Stimulated activated CD8-positive, alpha-beta memory T cell treated with anti-CD3 and anti-CD28 coated beads, Interleukin-4, amount 100 ng/mL, for 4 hours (primary cell): ENCODE data around the gene SPINK1.
A peak's percentile ranks its signal among the peaks of the same experiment; 100 is the strongest.
"Not testable (repeated sequence)": the region's sequence is repeated elsewhere in the genome, so short reads cannot be mapped to it uniquely, and the experiment has no call there.

Experiments
- DNase-seq, 2 donors: peaks; one replicate each; pipeline ENCODE4 v3.0.0-alpha.2; 2020; ENCODE audit warnings: low read depth in 2 of 2, low spot score in 1 of 2

The SPINK1 gene

DNA sequence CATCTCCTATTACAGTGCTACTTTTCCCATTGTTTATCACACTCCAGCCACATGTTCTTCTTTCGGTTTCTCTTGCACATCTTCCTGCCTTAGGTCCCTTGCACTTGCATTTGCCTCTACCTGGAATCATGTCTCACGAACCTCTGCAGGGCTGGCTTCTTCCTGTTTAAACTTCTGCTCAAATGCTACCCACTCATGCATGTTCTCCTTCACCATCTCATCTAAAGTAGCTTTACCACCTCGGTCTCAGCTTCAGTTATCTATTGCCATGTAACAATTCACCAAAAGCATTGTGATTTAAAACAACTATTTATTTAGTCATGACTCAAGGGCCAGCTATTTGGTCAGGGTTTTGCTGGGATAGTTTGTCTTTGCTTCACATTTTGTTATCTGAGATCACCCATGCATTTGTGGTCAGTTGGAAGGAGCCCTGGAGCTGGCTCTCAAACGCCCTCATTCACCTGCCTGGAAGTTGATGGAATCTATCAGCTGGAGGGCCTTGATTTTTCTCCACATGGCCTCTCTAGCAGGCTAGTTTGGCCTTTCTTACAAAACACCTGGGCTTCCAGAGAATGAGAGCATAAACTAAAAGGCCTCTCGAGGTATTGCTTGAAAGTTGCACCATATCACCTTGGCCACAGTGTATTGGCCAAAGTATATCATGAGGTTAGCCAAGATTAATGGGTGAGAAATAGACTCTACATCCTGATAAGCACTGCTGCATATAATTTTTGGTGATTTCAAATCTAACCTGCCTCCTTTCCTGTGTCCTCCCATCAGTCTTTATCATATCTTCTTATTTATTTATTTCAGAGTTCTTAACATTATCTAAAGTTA is 21.4 kb downstream of the SPINK1 start:
- DNase-seq, result no peak

- peak in 1 of 2 donors; percentile 16 for DNase-seq
Measured at GRCh38 chr5:147805030-147805454, 26.4 kb downstream of the SPINK1 start.

- DNase-seq, result no peak
Measured at GRCh38 chr5:147804334-147804733, 27.1 kb downstream of the SPINK1 start.

DNA sequence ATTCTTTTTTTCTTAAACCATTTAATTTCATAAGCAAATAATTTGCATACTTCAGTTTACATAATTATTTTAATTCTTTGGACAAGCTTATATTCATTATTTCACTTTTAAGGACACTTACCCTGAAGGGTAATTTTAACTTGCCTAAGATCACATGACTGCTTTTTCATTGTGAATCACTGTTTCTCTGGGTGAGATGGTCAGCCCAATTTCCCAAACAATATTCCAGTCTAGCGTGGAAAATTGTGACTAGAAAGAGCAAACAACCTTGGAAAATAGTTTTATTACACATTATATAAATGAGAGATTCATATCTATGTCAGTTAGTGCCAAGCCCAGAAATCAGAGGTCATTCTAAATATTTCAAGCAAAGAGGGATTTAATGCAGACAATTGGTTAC is 27.5 kb downstream of the SPINK1 start:
- no peak for DNase-seq

- DNase-seq, result not testable (repeated sequence)
Measured at GRCh38 chr5:147803161-147803560, 28.3 kb downstream of the SPINK1 start.

DNA sequence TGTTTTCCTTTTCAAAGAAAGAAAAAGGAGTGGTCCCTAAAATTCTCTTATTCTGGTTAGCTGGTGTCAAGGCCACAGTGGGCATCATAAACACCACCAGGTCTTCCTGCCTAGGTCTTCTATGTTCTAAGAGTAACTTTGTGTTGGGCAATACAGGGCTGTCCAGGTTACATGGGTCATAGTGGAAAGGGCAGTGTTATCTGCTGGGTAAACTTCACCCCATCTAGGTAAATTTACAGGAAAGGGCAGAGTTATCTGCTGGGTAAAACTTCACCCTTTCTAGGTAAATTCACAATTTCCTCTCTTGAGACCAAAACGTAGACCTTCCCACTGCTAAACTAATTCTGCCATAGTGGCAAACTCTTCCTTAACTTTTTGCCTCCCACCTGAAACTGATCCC is 30.0 kb downstream of the SPINK1 start:
- DNase-seq, result no peak

DNA sequence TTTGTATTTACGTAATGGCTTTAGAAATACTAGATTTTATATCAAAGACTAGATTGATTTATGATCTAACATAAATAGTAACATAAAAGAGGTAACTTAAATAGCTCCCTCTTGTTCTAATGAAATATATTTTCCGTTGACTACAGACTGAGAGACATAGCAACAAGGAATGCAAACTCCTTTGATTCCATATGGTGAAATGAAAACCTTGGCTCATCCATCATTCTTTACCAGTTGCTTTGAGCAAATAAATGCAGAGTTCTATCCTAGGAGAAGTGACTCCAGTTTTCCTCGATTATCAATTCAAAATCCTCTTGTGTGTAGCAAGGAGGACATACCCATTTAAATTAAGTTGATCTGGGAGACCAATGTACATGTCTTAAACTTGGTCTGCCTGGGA is 31.0 kb downstream of the SPINK1 start:
- no peak for DNase-seq

- no peak for DNase-seq
Measured at GRCh38 chr5:147796556-147797308, 34.7 kb downstream of the SPINK1 start.

GRCh38 chr5:147791181-147791580 is 40.3 kb downstream of the SPINK1 start:
- no peak for DNase-seq

GRCh38 chr5:147789820-147790219 is 41.7 kb downstream of the SPINK1 start:
- no peak for DNase-seq

DNA sequence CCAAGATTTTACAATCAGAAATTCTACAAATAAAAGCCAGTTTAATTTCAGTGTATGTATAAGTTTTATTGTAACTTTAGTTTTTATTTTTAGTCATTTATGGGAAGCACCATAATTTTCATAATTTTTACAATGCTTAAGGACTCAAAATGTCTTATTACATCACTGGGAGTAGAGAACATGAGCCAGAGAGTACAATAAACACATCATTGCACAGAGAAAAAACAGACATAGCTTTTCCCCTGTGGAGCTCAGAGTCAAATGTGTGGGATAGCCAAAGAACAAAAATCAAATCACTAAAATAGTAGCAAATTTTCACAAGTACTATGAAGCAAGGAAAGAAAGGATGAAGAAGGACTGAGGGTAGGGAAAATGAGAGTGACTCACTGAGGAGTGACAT is 43.4 kb downstream of the SPINK1 start:
- no peak for DNase-seq

GRCh38 chr5:147786142-147786541 is 45.3 kb downstream of the SPINK1 start:
- no peak for DNase-seq

- no peak for DNase-seq
Measured at GRCh38 chr5:147784146-147784987, 47.1 kb downstream of the SPINK1 start.

- peak; percentile 27 to 78 for DNase-seq
Measured at GRCh38 chr5:147782110-147783028, 49.1 kb downstream of the SPINK1 start, which contains the start of gene JAKMIP2. TSS of gene JAKMIP2 (minus strand) at chr5:147782728. CDS start at chr5:147671806, 110,922 bp downstream.

DNA sequence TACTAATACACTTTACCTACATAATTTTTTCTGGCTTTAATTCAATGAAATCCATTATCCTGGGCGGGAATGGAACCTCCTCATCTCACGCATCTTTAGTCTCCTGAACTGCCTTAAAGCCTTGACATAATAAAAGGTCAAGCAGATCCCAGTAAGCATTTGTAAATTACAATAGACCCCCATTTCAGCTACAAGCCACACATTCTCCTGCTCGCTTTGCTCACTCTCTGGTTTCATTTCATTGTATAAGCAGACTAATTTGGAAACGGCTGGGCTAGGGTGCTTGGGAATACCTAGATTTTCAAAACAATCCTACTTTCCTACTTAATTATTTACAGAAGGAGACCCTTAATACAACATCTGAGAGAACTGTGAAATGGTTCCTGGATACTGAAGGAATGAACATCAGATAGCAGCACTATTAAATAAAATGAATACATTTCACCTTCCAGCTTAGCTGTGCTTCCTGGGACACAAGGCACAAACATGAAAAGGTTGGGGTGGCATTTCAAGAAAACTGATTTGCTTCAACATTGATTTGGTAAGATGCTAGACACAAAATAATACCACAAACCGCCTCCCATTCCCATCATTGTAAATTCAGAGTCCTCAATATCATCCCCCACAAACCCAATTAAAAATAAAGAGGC is 50.4 kb downstream of the SPINK1 start:
- DNase-seq, result no peak

- no peak for DNase-seq
Measured at GRCh38 chr5:147779694-147780093, 51.8 kb downstream of the SPINK1 start.

DNA sequence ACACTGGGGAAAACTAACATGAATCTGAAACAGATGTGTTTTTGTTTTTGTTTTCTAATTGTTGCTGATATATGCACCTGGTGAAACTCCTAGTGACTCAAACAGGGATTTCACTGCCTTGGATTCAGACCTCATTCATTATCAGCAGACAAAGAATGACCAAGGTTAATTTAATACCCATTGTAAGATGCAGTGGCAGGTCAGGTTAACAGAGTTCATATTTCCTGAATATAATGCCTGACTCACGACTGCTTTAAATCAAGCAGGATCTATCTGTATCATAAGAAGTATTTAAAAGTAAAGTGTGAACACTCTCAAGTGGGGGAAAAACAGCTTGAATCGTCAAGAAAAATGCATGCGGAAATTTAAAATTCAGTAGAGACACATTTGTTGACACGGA is 54.5 kb downstream of the SPINK1 start:
- no peak for DNase-seq
